ENCODE data around the gene GALP.
"Not testable (repeated sequence)": the region's sequence is repeated elsewhere in the genome, so short reads cannot be mapped to it uniquely, and the experiment has no call there.

GALP gene

GRCh38 chr19:56148096-56148495 lies 27.7 kb upstream of the GALP start:
- DNase-seq (ENCODE audit: low read depth in 2 of 2), result no peak

- DNase-seq (ENCODE audit: low read depth in 2 of 2), result not testable (repeated sequence)
Observed at GRCh38 chr19:56148955-56149655, 26.7 kb upstream of the GALP start.

GRCh38 chr19:56149656-56150038 lies 26.2 kb upstream of the GALP start:
- no peak for DNase-seq (ENCODE audit: low read depth in 2 of 2)

- no peak for DNase-seq (ENCODE audit: low read depth in 2 of 2)
Observed at GRCh38 chr19:56150358-56150757, 25.4 kb upstream of the GALP start.

- no peak for DNase-seq (ENCODE audit: low read depth in 2 of 2)
Observed at GRCh38 chr19:56152644-56153043, 23.2 kb upstream of the GALP start.

- DNase-seq (ENCODE audit: low read depth in 2 of 2), result no peak
Observed at GRCh38 chr19:56153507-56153906, 22.3 kb upstream of the GALP start.

- DNase-seq (ENCODE audit: low read depth in 2 of 2), result no peak
Observed at GRCh38 chr19:56155124-56155687, 20.6 kb upstream of the GALP start.

- DNase-seq (ENCODE audit: low read depth in 2 of 2), result no peak
Observed at GRCh38 chr19:56156768-56157167, 19.0 kb upstream of the GALP start.

GRCh38 chr19:56158170-56158757 lies 17.5 kb upstream of the GALP start:
- DNase-seq (ENCODE audit: low read depth in 2 of 2), result no peak

- no peak for DNase-seq (ENCODE audit: low read depth in 2 of 2)
Observed at GRCh38 chr19:56159009-56159559, 16.7 kb upstream of the GALP start.

GRCh38 chr19:56159622-56160271 lies 16.1 kb upstream of the GALP start:
- DNase-seq (ENCODE audit: low read depth in 2 of 2), result no peak

- DNase-seq (ENCODE audit: low read depth in 2 of 2), result no peak
Observed at GRCh38 chr19:56161534-56161933, 14.3 kb upstream of the GALP start.

GRCh38 chr19:56162258-56162657 lies 13.6 kb upstream of the GALP start:
- no peak for DNase-seq (ENCODE audit: low read depth in 2 of 2)

- no peak for DNase-seq (ENCODE audit: low read depth in 2 of 2)
Observed at GRCh38 chr19:56163097-56163496, 12.7 kb upstream of the GALP start.

GRCh38 chr19:56167064-56167578 lies 8.7 kb upstream of the GALP start:
- DNase-seq (ENCODE audit: low read depth in 2 of 2), result no peak

GRCh38 chr19:56170261-56170660 lies 5.5 kb upstream of the GALP start:
- no peak for DNase-seq (ENCODE audit: low read depth in 2 of 2)

GRCh38 chr19:56174086-56174485 lies 1.7 kb upstream of the GALP start:
- DNase-seq (ENCODE audit: low read depth in 2 of 2), result no peak

- DNase-seq (ENCODE audit: low read depth in 2 of 2), result no peak
Observed at GRCh38 chr19:56174550-56174949, 1.3 kb upstream of the GALP start.

- not testable (repeated sequence) for DNase-seq (ENCODE audit: low read depth in 2 of 2)
Observed at GRCh38 chr19:56176310-56176709, 502 bp downstream of the GALP start.

GRCh38 chr19:56176881-56177280 lies 1.1 kb downstream of the GALP start:
- no peak for DNase-seq (ENCODE audit: low read depth in 2 of 2)

- DNase-seq (ENCODE audit: low read depth in 2 of 2), result no peak
Observed at GRCh38 chr19:56177564-56178243, 1.9 kb downstream of the GALP start.

- no peak for DNase-seq (ENCODE audit: low read depth in 2 of 2)
Observed at GRCh38 chr19:56189785-56190184, 14.0 kb downstream of the GALP start.
